K562 (cell line): ENCODE results near the gene CCDC187. TPM values are rescaled to one million over a fixed set of nuclear protein-coding genes. Genes with fewer than 3 reads are reported as not detected.

Experiments used
- ATAC-seq: fragments of 200-7000 bp; cut with Tn5 transposase; 3 replicates; pipeline ENCODE4 v1.9.1; 2020; ENCODE audit warnings: moderate library complexity
- BruUV-seq: library from RNA; stranded (reverse); fragments of 400-500 nt; replicated peaks from 2 replicates; lab custom pipeline; 2021; lab: Mats Ljungman, UMichigan
- CTCF ChIA-PET: fragments of 300-600 bp; formaldehyde crosslinking; extraction: SDS; loops from one replicate; lab custom pipeline; 2021; ENCODE audit warnings: low intra/inter-chr PET ratio; lab: Yijun Ruan, JAX
- POLR2A ChIA-PET: fragments of 300-600, 350-650 bp; sonication (Branson Sonifier 250); formaldehyde crosslinking; extraction: SDS; loops from one replicate; lab custom pipeline; 2021; ENCODE audit warnings: antibody characterized with exemption, inconsistent platforms; lab: Yijun Ruan, JAX
- DNase-seq, 4 experiments: peaks; one replicate each; pipeline versions ENCODE4 v3.0.0 to v3.0.0-alpha.2; 2011 to 2018; ENCODE audit warnings: low spot score in 3 of 4, mixed read lengths in 3 of 4; ENCODE audit errors: extremely low read depth in 1 of 4
- FAIRE-seq: peaks from 2 replicates; lab custom pipeline; 2011; peaks lifted over from hg19 to GRCh38; lab: Jason Lieb, UNC
- H2AFZ ChIP-seq: 2 replicates; pipeline ENCODE4 v1.6.0; 2011; ENCODE audit warnings: low read depth, low read length, control low read depth, inconsistent platforms
- H3K27ac ChIP-seq: fragments of 200-600 bp; 3 replicates; pipeline ENCODE4 v1.8.0; 2011; ENCODE audit warnings: low read depth, mild to moderate bottlenecking, control low read depth, inconsistent platforms, low read length, moderate library complexity, mixed read lengths; ENCODE audit errors: extremely low read depth
- H3K27me3 ChIP-seq, 2 experiments: fragments of 300-600 bp in 1 of 2; 2 replicates in 1 of 2; 3 replicates in 1 of 2; pipeline versions ENCODE4 v1.6.0 to v1.8.0; 2011; ENCODE audit warnings: inconsistent platforms in 2 of 2, low read length in 2 of 2, mild to moderate bottlenecking in 1 of 2, mixed read lengths in 1 of 2, moderate library complexity in 1 of 2; ENCODE audit not compliant: control insufficient read depth in 2 of 2, insufficient read depth in 2 of 2
- H3K36me3 ChIP-seq: fragments of 300-600 bp; 3 replicates; pipeline ENCODE4 v1.8.0; 2011; ENCODE audit warnings: mild to moderate bottlenecking, low read length, inconsistent platforms; ENCODE audit not compliant: control insufficient read depth, insufficient read depth
- H3K4me1 ChIP-seq, 2 experiments: fragments of 200-600 bp in 1 of 2; replicated peaks in 1 of 2; 2 replicates in 1 of 2; 3 replicates in 1 of 2; pipeline versions ENCODE4 v1.5.1 to v1.8.0; 2011; ENCODE audit warnings: inconsistent platforms in 2 of 2, low read length in 2 of 2, mild to moderate bottlenecking in 1 of 2, mixed read lengths in 1 of 2, moderate library complexity in 1 of 2; ENCODE audit not compliant: control insufficient read depth in 2 of 2, insufficient read depth in 2 of 2
- H3K4me2 ChIP-seq: 2 replicates; pipeline ENCODE4 v1.6.1; 2011; ENCODE audit warnings: low read length, control low read depth, inconsistent platforms, mixed read lengths; ENCODE audit not compliant: insufficient read depth
- H3K4me3 ChIP-seq: fragments of 200-600 bp; sonication (generic), shearing (Covaris generic); 2 replicates; pipeline ENCODE4 v1.5.1; 2016; ENCODE audit warnings: control low read depth, inconsistent platforms
- H3K79me2 ChIP-seq: fragments of 200-600 bp; 3 replicates; pipeline ENCODE4 v1.8.0; 2011; ENCODE audit warnings: low read length, inconsistent platforms; ENCODE audit not compliant: control insufficient read depth, insufficient read depth
- H3K9ac ChIP-seq, 2 experiments: 2 replicates each; pipeline versions ENCODE4 v1.6.0 to v1.6.1; 2011; ENCODE audit warnings: low read depth in 2 of 2, low read length in 2 of 2, control low read depth in 1 of 2, inconsistent platforms in 1 of 2, mild to moderate bottlenecking in 1 of 2, mixed read lengths in 1 of 2; ENCODE audit not compliant: insufficient read depth in 1 of 2
- H3K9me1 ChIP-seq: one replicate; pipeline ENCODE4 v1.6.0; 2011; ENCODE audit warnings: inconsistent platforms, mild to moderate bottlenecking, low read length, moderate library complexity; ENCODE audit not compliant: control insufficient read depth, insufficient read depth
- H3K9me3 ChIP-seq: replicated peaks from 2 replicates; pipeline ENCODE4 v1.5.1; 2011; ENCODE audit warnings: low read depth, low read length, inconsistent platforms; ENCODE audit not compliant: control insufficient read depth, insufficient read depth
- H4K20me1 ChIP-seq: replicated peaks from 2 replicates; pipeline ENCODE4 v1.6.1; 2011; ENCODE audit warnings: low read length, inconsistent platforms, mixed read lengths; ENCODE audit not compliant: control insufficient read depth, insufficient read depth
- BRCA1 ChIP-seq, 2 experiments: fragments of 450-650 bp in 1 of 2; sonication (generic) in 1 of 2; formaldehyde crosslinking in 1 of 2; IDR thresholded peaks; 2 replicates each; pipeline versions ENCODE4 v1.5.0 to v1.6.1; 2017 to 2020; ENCODE audit warnings: mild to moderate bottlenecking in 1 of 2, missing genetic modification reagents in 1 of 2
- BRF1 ChIP-seq: IDR thresholded peaks from 3 replicates; pipeline ENCODE4 v1.6.1; 2011; ENCODE audit warnings: borderline replicate concordance, mild to moderate bottlenecking; ENCODE audit not compliant: insufficient read length; ENCODE audit errors: extremely low read depth
- CREB1 ChIP-seq, 2 experiments: sonication (generic) in 1 of 2; formaldehyde crosslinking in 1 of 2; IDR thresholded peaks; 2 replicates each; pipeline versions ENCODE4 v1.6.1 to v1.8.0; 2012 to 2022; ENCODE audit warnings: inconsistent platforms in 1 of 2, mild to moderate bottlenecking in 1 of 2, missing genetic modification reagents in 1 of 2, moderate library complexity in 1 of 2
- POLR3A ChIP-seq: IDR thresholded peaks from 2 replicates; pipeline ENCODE4 v1.6.1; 2011; ENCODE audit warnings: borderline replicate concordance, mild to moderate bottlenecking, moderate library complexity; ENCODE audit not compliant: insufficient read length, insufficient read depth; ENCODE audit errors: extremely low read depth
- SAFB ChIP-seq: fragments of 200-400 bp; formaldehyde crosslinking; IDR thresholded peaks from 2 replicates; pipeline ENCODE4 v1.6.1; 2017; ENCODE audit warnings: low read depth, low read length, borderline replicate concordance
- TAF1 ChIP-seq: IDR thresholded peaks from 2 replicates; pipeline ENCODE4 v1.6.1; 2011; ENCODE audit warnings: mild to moderate bottlenecking, low read length, moderate library complexity; ENCODE audit not compliant: insufficient read depth, control insufficient read depth, severe bottlenecking; ENCODE audit errors: extremely low read depth
- TCF3 ChIP-seq: sonication (generic); formaldehyde crosslinking; IDR thresholded peaks from 2 replicates; pipeline ENCODE4 v1.4.0; 2020; ENCODE audit warnings: mild to moderate bottlenecking, missing genetic modification reagents
- U2AF2 ChIP-seq: fragments of 200-400 bp; formaldehyde crosslinking; optimal IDR thresholded peaks from 2 replicates; pipeline ENCODE3; 2017; ENCODE audit warnings: low read depth, mild to moderate bottlenecking, low read length
- ZNF696 ChIP-seq: fragments of 250-450 bp; sonication (Bioruptor Pico); conservative IDR thresholded peaks from 2 replicates; pipeline ENCODE4 v1.4.0; 2020; ENCODE audit warnings: mild to moderate bottlenecking, moderate library complexity
- ZNF764 ChIP-seq: fragments of 250-450 bp; sonication (Bioruptor Pico); IDR thresholded peaks from 2 replicates; pipeline ENCODE4 v1.4.0; 2020; ENCODE audit warnings: low read depth, mild to moderate bottlenecking, moderate library complexity
- WGBS: fragments of 100-300 bp; shearing (Covaris generic); methylation state at CpG from one replicate; pipeline ENCODE4 v1.1.6; 2016; ENCODE audit warnings: low coverage, mixed read lengths; ENCODE audit not compliant: insufficient coverage; ENCODE audit errors: missing lambda C conversion rate; 5-methylcytosine and 5-hydroxymethylcytosine counted together
- in situ Hi-C: fragments of 300-500 bp; cut with MboI; formaldehyde crosslinking; loops from 4 replicates; pipeline ENCODE4 v1.15.0; 2018; ENCODE audit warnings: inconsistent platforms, mixed read lengths
- intact Hi-C: fragments of 100-400 bp; cut with micrococcal nuclease; formaldehyde crosslinking; loops from 2 replicates; pipeline ENCODE4 v1.14.2; 2022
- polyA plus RNA-seq, 8 experiments: library from polyadenylated mRNA; depleted of rRNA in 4 of 8; stranded (reverse) in 5 of 8; unstranded in 3 of 8; fragments of >200 nt; fragmentation: Nextera tagmentation in 2 of 8; fragmentation: Illumina TruSeq in 1 of 8; extraction: Ambion mirVana in 2 of 8; extraction: Trizol in 1 of 8; gene quantifications; 2 replicates each; pipeline versions ENCODE4 v1.2.1 to v1.2.3, GENCODE V29; 2011 to 2014; ENCODE audit warnings: inconsistent platforms in 1 of 8, missing spikeins in 1 of 8
- total RNA-seq, 7 experiments: library from RNA; depleted of rRNA in 6 of 7; stranded (reverse); fragments of >200 nt in 6 of 7; fragmentation: Illumina TruSeq in 2 of 7; extraction: Trizol in 2 of 7; gene quantifications; 2 replicates each; pipeline versions ENCODE4 v1.2.1 to v1.2.3, GENCODE V29; 2011 to 2021; ENCODE audit warnings: low replicate concordance in 1 of 7
- TF ChIP-seq, protein P1 (sequence below): fragments of 250-450 bp; sonication (Bioruptor Pico); IDR thresholded peaks from 2 replicates; pipeline ENCODE4 v1.4.0; 2020
- TF ChIP-seq, protein P2 (sequence below): sonication (generic); formaldehyde crosslinking; IDR thresholded peaks from 2 replicates; pipeline ENCODE4 v1.8.1; 2023; ENCODE audit warnings: missing genetic modification reagents, mild to moderate bottlenecking, borderline replicate concordance

CCDC187 gene
- total and polyA plus RNA-seq, 9 of the 15 experiments (the other 6 are each of a cell fraction or from before 2014, with no cell fraction given) = not detected

GRCh38 chr9:136295542-136296433 lies 8.1 kb downstream of the CCDC187 start (continued):
- TF ChIP-seq ZNF696 (CRISPR knock-in tag) = no peak
- TF ChIP-seq CREB1 (IDR thresholded peaks at IDR 0.05) = no peak
- no peak for TF ChIP-seq CREB1 (CRISPR knock-in tag; IDR thresholded peaks at IDR 0.05)
- TF ChIP-seq ZNF764 (CRISPR knock-in tag) = no peak

DNA sequence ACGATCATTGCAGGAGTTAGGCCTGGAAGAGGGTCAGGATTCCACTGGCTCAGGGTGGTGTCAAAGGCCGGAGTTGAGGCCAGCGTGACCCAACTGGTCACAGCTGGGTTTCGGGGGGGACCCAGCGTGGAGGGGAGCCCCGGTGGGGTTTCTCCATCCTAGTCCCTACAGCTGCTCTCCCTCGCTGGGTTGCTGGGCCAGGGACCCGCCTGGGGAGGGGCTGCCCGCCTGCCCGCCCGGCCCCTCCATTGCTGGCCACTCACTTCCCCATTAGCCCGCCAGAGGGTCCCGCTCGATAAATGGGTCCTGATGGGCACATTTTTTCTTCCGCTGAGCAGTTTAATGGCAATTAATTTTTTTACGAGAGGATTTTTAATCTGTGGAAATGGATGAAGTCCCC lies 8.8 kb downstream of the CCDC187 start:
- DNase-seq = no peak
- ChIA-PET CTCF (no interaction called here), POLR2A (no interaction called here)
- Histone ChIP-seq H3K27me3 (peaks cover 18 to 59% of the 10 kb centered on the region in 2 experiments), H3K4me3 (no peak overlapping the region), H3K36me3 (no peaks in the 10 kb centered on the region), H3K79me2 (no peaks in the 10 kb centered on the region), H3K4me2 (no peak overlapping the region), H2AFZ (no peak overlapping the region), H3K4me1 (peaks cover 0 to 55% of the 10 kb centered on the region in 2 experiments; a peak in 2 of 5 replicates), H4K20me1 (no peaks in the 10 kb centered on the region; the same call in 1 of the 2 replicates), H3K9me1 (no peaks in the 10 kb centered on the region), H3K9ac (no peak overlapping the region), H3K9me3 (peaks cover 13% of the 10 kb centered on the region), H3K27ac (no peak overlapping the region)
- intact Hi-C loops = no loop called here
- no TSS peak for BruUV-seq
- 66% methylated on average over 15 of the region's 16 CpGs for WGBS
- no peak for FAIRE-seq
- ATAC-seq = no peak
- in situ Hi-C loops = no loop called here
- TF ChIP-seq BRF1 (no peak), TAF1 (no peak), BRCA1 (IDR thresholded peaks at IDR 0.05) (no peak), BRCA1 (CRISPR knock-in tag; IDR thresholded peaks at IDR 0.05) (no peak), TCF3 (CRISPR knock-in tag) (no peak), SAFB (no peak), U2AF2 (no peak), POLR3A (no peak)
- TF ChIP-seq, protein P1, sequence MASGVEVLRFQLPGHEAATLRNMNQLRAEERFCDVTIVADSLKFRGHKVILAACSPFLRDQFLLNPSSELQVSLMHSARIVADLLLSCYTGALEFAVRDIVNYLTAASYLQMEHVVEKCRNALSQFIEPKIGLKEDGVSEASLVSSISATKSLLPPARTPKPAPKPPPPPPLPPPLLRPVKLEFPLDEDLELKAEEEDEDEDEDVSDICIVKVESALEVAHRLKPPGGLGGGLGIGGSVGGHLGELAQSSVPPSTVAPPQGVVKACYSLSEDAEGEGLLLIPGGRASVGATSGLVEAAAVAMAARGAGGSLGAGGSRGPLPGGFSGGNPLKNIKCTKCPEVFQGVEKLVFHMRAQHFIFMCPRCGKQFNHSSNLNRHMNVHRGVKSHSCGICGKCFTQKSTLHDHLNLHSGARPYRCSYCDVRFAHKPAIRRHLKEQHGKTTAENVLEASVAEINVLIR = no peak
- TF ChIP-seq, protein P2, sequence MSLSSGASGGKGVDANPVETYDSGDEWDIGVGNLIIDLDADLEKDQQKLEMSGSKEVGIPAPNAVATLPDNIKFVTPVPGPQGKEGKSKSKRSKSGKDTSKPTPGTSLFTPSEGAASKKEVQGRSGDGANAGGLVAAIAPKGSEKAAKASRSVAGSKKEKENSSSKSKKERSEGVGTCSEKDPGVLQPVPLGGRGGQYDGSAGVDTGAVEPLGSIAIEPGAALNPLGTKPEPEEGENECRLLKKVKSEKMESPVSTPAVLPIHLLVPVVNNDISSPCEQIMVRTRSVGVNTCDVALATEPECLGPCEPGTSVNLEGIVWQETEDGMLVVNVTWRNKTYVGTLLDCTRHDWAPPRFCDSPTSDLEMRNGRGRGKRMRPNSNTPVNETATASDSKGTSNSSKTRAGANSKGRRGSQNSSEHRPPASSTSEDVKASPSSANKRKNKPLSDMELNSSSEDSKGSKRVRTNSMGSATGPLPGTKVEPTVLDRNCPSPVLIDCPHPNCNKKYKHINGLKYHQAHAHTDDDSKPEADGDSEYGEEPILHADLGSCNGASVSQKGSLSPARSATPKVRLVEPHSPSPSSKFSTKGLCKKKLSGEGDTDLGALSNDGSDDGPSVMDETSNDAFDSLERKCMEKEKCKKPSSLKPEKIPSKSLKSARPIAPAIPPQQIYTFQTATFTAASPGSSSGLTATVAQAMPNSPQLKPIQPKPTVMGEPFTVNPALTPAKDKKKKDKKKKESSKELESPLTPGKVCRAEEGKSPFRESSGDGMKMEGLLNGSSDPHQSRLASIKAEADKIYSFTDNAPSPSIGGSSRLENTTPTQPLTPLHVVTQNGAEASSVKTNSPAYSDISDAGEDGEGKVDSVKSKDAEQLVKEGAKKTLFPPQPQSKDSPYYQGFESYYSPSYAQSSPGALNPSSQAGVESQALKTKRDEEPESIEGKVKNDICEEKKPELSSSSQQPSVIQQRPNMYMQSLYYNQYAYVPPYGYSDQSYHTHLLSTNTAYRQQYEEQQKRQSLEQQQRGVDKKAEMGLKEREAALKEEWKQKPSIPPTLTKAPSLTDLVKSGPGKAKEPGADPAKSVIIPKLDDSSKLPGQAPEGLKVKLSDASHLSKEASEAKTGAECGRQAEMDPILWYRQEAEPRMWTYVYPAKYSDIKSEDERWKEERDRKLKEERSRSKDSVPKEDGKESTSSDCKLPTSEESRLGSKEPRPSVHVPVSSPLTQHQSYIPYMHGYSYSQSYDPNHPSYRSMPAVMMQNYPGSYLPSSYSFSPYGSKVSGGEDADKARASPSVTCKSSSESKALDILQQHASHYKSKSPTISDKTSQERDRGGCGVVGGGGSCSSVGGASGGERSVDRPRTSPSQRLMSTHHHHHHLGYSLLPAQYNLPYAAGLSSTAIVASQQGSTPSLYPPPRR (CRISPR knock-in tag) = no peak
